Adipose tissue (tissue), 3 donors: ENCODE data around the gene ARL8B. TPM values are rescaled to one million over a fixed set of nuclear protein-coding genes. Genes with fewer than 3 reads are reported as not detected.
"Not testable (repeated sequence)": the region's sequence is repeated elsewhere in the genome, so short reads cannot be mapped to it uniquely, and the experiment has no call there.

Source experiments
- H3K27ac ChIP-seq: one replicate; pipeline ENCODE4 v1.5.1; 2013; ENCODE audit warnings: low read depth, low read length
- WGBS, 3 donors: extraction: QIAGEN DNeasy Blood & Tissue Kit; methylation state at CpG; one replicate each; pipeline ENCODE4 v1.1.7; 2013; 5-methylcytosine and 5-hydroxymethylcytosine counted together
- polyA plus RNA-seq, 3 donors: library from polyadenylated mRNA; stranded (reverse); fragments of 200-250 nt; gene quantifications; one replicate each; pipeline ENCODE4 v1.2.3, GENCODE V29; 2013
- donor health status: healthy with polysubstance abuse.
- donor health status: Bipolar disorder and iron deficiency.
- donor health status: healthy.

The ARL8B gene
- polyA plus RNA-seq, 3 donors: 19.3 to 43.9 (median 36.9) TPM

DNA sequence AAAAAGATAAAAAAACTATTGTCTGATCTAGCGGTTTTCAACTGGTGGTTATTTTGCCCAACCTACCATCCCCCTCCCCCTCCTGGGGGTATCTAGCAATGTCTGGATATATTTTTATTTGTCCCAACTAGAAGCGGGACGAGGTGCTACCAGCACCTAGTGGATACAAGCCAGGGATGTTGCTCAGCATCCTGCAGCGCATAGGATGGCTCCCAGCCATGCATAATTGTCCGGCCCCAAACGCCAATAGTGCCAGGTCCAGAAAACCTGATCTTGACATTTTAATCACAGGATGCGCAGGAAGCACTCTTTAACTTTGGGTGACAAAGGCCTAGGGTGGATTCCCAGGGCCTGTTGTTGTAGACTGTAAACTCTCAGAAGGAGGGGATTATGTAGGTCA is 17.0 kb upstream of the ARL8B start:
- no peak overlapping the region for H3K27ac ChIP-seq
- WGBS, 3 donors: 75 to 83% (median 81%) methylated on average over 7 of the region's 7 CpGs

DNA sequence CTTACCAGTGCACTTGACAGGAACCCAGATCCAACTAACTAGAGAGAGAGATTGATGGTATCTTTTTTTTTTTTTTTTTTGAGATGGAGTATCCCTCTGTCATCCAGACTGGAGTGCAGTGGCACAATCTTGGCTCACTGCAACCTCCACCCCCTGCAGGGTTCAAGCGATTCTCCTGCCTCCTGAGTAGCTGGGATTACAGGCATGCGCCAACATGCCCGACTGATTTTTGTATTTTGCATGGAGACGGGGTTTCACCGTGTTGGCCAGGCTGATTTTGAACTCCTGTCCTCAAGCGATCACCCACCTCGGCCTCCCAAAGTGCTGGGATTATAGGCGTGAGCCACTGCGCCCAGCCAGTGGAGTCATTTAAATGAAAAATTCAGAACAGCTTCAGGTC is 15.7 kb upstream of the ARL8B start:
- H3K27ac ChIP-seq: not testable (repeated sequence)
- 86 to 93% (median 87%) methylated on average over 9 of the region's 9 CpGs for WGBS, 3 donors

DNA sequence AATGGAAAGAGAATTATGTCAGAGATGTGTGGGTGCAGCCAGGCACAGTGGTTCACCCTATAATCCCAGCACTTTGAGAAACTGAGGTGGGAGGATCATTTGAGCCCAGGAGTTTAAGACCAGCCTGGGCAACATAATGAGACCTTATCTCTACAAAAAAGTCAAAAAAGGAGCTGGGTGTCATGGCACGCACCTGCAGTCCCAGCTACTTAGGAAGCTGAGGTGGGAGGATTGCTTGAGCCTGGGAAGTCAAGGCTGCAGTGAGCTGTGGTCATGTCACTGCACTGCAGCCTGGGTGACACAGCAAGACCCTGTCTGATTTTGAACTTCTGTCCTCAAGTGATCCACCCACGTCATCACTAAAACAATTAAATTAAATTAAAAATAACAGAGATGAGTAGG is 15.2 kb upstream of the ARL8B start:
- 70 to 80% (median 76%) methylated on average over 2 of the region's 2 CpGs for WGBS, 3 donors
- not testable (repeated sequence) for H3K27ac ChIP-seq

DNA sequence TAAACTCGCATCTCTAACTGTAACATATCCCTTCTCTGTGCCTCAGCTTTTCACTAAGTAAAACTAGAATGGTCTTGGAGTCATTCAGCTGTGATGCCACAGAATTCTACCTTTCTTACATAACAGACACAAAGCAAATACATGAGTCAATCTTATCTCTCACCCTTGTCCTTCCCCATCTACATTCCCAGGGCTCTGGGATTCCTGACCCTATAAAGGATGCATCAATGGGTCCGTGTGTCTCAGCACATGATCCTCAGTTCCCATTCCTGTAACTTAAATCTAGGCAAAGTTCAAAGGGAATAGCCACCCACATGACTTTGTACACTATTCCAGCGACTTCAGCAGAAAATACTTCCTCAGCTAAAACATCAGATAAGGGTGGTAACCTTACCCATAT is 11.8 kb upstream of the ARL8B start:
- no peak overlapping the region for H3K27ac ChIP-seq
- WGBS, 3 donors: 59 to 77% (median 71%) methylated on average over 3 of the region's 3 CpGs

DNA sequence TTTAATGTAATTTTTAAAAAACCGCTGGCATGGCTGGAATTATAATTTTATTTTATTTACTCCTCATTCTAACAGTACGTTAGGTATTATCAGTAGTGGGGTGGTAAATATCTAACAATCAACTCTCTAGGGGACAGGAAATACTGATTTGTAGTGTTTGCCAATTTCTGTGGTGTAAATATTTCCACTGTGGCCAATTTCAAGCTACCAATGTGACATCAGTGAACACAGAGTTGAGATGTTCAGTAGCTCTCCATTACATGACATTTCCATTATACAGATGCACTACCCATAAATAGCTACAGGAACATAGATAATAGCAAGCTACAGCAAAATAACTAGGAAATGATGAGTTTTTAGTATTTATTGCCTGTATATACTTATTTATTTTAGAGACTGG is 10.0 kb upstream of the ARL8B start:
- H3K27ac ChIP-seq: no peak overlapping the region
- whole genome bisulfite sequencing, 3 donors: 77 to 87% (median 79%) methylated on average over 2 of the region's 2 CpGs

DNA sequence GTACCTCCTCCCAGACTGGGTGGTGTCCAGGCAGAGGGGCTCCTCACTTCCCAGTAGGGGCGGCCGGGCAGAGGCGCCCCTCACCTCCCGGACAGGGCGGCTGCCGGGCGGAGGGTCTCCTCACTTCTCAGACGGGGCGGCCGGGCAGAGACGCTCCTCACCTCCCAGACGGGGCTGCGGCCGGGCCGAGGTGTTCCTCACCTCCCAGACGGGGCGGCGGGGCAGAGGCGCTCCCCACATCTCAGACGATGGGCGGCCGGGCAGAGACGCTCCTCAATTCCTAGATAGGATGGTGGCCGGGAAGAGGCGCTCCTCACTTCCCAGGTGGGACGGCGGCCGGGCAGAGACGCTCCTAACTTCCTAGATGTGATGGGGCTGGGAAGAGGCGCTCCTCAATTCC is 8.4 kb upstream of the ARL8B start:
- H3K27ac ChIP-seq: not testable (repeated sequence)
- WGBS, 3 donors: 96 to 97% (median 97%) methylated on average over 29 to 30 of the region's 30 CpGs

DNA sequence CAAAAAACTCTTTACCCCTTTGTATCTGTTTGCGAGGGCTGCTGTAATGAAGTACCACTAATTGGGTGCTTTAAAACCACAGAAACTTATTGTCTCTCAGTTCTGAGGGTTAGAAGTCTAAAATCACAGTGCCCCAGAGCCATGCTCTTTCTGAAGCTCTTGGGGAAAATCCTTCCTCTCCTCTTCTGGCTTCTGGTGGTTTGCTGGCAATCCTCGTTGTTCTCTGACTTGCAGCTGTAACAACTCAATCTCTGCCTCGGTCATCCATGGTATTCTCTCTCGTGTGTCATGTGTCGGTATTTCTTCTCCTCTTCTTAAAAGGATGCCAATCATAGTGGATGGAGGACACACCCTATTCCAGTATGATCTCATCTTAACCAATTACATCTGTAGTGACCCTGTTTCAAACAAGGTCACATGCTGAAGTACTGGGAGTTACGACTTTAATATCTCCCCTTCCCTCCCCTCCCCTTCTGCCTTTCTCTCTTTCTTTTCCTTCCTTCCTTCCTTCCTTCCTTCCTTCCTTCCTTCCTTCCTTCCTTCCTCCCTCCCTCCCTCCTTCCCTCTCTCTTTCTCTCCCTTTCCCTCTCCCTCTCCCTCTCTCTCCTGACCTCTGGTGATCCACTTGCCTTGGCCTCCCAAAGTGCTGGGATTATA is 6.5 kb upstream of the ARL8B start:
- H3K27ac ChIP-seq: no peak overlapping the region
- WGBS, 3 donors: 57 to 71% (median 64%) methylated on average over 6 of the region's 6 CpGs

DNA sequence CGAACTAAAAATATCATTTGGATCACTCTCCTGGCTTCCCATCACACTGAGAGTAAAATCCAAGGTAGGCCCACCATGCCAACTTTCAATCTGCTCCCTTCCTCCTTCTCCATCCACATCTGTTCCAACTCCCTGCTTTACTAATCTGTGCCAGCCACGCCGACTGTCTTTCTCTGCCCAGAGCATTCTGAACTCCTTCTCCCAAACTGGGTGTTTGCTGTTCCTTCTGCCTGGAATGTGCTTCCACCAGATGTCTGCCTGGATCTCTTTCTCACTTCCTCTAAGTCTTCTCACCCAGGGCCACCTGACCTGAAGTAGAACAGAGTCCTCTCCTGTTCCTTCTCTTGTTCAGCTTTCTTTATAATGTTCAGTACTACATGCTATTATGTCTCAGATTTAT is 5.6 kb upstream of the ARL8B start:
- WGBS, 3 donors: 56 to 74% (median 69%) methylated on average over 3 of the region's 3 CpGs
- no peak overlapping the region for H3K27ac ChIP-seq

DNA sequence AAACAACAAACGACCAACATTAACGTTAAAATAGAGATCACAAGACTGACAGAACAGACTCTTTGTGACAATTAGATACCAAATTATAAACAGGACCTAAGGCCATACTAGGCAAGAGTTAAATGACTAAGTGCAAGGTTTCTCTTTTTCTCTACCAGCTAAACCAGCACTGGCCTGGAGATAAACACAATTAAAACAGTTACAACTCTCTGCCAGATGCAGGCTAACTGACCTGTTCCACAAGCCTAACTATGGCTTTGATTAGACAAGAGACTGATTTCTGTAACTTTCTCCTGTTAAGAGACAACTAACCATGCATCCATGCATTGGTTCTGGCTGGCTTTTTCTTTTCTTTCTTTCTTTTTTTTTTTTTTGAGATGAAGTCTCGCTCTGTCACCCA is 1.6 kb upstream of the ARL8B start:
- 77 to 95% (median 86%) methylated on average over 3 of the region's 3 CpGs for WGBS, 3 donors
- H3K27ac ChIP-seq: no peak overlapping the region

DNA sequence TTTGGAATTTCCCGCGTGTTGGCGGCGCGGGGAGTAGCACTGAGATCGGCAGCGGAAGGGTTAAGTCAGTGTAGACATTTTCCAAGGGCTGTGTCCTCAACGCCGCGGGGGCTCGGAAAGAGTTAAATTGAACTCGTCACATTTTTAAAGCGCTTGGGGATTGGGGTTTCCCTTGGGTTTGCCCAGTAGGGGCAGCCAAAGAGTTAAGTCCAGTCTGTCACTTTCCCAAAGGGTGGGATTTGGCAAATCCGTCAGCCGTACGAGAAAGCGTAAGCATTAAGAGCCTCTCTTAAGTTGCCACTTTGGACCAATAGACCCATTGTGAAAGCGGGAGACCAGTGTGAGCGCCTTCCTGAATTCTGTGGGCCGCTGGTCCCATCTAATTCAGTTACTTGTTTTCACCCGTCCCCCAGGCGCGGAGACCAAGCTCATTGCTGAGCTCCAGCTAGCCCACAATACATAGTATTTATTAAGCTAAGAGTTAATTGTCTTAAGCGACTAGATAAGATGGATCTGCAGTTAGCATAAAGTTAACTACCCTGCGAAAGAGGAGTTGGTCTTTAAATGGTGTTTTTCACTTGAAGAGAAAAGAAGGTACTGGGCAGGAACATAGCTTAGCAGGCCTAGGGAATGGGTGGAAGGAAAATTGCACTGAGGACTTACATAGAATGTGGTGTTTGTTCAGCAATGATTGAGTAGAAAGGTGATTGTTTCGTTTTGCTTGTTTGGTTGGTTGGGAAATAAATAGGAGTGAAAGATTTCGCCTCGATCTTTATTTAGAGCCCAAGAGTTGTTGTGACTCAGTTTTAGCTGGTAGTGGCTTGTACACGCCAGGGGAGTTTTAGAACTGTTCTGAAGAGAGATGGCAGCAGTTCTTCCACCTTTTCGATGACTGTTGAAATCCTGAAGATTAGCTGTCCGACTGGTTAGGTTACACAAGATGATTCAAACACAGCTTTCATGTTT is 932 bp downstream of the ARL8B start:
- H3K27ac ChIP-seq: peak overlapping the region; percentile 73
- WGBS, 3 donors: 3 to 5% (median 4%) methylated on average over 31 of the region's 31 CpGs

DNA sequence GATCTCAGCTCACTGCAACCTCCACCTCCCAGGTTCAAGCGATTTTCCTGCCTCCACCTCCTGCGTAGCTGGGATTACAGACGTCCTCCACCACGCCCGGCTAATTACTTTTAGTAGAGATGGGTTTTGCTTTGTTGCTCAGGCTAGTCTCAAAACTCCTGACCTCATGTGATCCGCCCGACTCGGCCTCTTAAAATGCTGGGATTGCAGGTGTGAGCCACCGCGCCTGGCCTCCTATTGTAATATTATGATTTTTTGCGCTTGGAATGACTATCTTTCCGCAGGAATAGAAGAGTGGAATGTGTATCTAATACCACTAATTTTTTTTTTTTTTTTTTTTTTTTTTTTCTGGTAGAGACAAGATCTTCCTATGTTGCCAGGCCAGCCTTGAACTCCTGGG is 1.8 kb downstream of the ARL8B start:
- H3K27ac ChIP-seq: no peak overlapping the region
- WGBS, 3 donors: 82 to 83% (median 82%) methylated on average over 12 of the region's 12 CpGs

DNA sequence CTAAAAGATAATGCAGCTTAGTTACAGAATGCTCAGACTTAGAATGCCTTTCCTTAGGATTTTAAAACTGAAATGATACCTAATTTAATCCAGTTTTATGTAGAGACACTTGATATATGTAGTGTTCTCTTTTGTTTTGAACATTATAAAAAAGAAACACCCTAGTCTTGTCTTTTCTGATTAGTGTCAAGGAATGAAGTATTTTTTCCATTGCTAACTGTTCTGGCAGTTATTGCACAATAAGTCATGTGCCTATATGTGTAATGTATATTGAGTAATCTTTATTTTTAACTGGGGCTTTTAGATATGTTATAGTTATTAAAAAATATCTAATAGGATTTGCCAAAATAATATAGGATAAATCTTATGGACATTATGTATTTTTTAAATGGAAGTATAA is 4.5 kb downstream of the ARL8B start:
- H3K27ac ChIP-seq: no peak overlapping the region

DNA sequence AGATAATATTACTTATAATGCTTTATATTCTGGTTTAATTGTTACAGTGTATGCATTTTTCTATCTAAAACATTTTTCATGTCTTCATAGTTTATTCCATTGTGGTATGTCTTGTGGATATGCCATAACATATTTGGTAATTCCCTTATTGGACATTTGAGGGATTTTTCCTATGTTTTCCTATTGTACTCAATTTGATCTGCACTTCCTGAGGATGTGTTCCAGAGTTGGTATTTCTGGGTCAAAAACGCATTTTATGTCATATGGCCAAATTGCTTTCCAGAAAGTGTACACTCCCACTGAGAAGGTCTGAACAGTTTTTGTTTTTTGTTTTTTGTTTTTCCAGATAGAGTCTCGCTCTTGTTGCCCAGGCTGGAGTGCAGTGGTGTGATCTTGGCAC is 6.8 kb downstream of the ARL8B start:
- 57 to 84% (median 62%) methylated on average over 2 of the region's 2 CpGs for WGBS, 3 donors
- H3K27ac ChIP-seq: no peak overlapping the region

DNA sequence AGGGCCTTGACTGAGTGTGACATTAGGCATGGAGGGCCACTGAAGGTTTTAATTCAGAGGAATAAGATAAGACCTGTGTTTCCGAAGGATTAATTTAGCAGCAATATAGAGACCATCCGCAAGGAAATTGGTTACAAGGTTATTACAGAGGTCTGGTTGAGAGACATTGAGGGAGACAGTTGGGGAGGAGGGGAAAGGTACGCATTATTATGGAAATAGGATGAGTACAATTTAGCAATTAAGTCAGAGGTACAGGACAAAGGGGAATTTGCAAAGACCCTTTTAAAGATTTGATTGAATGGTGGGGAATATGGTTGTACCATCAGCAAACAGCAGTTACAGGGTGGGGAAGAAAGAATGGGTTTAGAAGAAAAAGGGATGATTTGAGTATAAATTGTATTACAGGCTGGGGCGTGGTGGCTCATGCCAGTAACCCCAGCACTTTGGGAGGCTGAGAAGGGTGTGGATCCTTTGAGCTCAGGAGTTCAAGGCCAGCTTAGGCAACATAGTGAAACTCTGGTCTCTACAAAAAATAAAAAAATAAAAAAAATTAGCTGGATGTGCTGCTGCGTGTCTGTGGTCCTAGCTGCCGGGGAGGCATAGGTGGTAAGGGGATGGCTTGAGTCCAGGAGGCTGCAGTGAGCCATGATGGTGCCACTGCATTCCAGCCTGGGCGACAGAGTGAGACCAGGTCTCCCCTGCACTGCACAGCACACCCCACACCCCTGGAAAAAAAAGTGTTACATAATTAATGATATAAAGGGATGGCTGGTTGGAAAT is 11.3 kb downstream of the ARL8B start:
- WGBS, 3 donors: 78 to 91% (median 89%) methylated on average over 7 of the region's 7 CpGs
- H3K27ac ChIP-seq: no peak overlapping the region

DNA sequence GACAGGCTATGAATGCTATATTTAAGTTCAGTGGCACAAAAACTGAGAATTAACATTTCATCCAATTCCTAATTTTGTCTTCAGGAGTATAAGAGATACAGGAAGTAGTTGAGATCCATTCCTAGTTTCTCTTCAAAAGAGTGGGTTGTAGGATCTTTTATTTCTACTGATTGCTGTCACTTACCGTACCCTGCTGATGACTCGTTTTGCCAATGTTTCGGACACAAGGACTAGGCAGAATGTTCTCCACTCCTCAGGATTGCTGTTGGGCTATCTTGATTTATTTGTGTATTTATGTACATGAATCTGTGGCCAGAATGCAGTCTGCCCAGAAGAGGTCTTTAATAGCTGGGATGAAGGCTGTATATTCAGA is 11.9 kb downstream of the ARL8B start:
- no peak overlapping the region for H3K27ac ChIP-seq
- 71 to 94% (median 88%) methylated on average over 3 of the region's 3 CpGs for WGBS, 3 donors

DNA sequence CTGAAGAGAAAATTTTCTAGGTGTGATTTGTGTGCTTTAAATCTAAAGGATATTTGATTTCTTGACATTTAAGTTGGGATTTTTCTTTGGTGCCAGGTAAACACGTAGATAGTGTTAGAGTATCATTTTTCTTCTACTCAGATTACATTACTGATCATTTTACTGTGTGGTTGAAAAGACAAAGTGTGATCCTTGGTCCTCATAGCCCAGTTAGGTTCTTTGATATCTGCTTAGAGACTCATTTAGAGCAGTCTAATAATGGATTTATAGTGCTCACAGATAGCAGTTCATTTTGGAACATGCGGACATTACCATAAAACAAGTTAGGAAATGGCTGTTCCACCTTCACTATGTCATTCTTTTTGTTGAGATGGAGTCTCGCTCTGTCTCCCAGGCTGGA is 12.4 kb downstream of the ARL8B start:
- H3K27ac ChIP-seq: no peak overlapping the region
- 70 to 93% (median 90%) methylated on average over 3 of the region's 3 CpGs for WGBS, 3 donors

DNA sequence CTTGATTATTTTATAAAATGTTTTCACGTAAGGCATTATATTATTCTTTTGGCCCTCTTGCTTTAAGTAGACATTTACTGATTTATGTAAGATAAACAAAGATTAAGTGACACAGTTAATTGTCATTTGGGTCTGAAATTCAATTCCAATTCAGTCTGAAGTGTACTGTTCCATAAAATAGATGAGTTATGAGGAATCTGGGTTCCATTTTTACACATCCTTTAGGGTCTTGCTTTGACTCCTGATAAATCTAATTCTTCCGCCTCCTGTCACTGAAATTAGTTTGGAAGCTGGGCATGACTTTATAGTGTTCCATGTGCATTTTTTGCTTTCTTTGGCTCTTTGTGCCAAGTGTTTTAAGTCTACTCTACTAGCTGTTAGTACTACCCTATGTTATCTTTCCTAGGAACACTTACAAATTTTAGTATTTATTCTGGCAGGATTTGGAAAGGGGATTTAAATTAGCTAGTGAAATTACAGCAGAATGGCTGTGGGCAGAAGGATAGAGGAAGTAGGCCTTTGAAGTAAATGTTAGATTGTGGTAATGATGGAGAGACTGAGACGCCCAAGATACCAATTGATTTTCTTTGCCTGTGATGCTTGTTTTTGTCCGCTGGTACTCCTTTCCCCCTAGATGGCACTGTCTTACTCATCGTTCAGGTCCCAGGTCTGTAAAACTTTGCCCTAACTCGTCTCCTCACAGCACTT is 14.3 kb downstream of the ARL8B start:
- WGBS, 3 donors: 56 to 70% (median 59%) methylated on average over 6 of the region's 6 CpGs
- no peak overlapping the region for H3K27ac ChIP-seq

DNA sequence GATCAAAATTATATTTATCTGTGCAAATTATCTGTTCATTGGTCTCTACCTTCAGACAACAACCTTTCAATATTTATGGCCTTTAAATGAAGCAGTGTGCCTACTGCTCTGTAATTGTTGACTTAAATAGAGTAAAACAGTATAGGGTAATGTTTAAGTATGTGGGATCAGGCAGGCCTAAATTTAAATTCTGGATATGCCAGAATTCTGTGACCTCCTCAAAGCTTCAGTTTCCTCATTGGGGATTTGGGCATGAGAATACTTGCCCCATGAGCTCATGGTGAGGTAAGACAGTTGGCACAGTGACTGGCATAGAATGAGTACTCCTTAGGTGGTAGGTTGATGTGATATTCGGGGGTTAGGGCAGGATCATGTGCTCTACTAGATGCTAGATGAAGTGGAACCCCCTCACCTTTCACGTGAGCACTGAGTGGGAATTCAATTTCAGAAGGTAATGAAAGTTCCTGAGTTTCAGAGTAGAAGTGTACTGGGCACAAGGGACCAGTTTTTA is 14.9 kb downstream of the ARL8B start:
- WGBS, 3 donors: 80 to 88% (median 81%) methylated on average over 2 of the region's 2 CpGs
- H3K27ac ChIP-seq: no peak overlapping the region
